ENCODE results near the gene REXO4.

DNA sequence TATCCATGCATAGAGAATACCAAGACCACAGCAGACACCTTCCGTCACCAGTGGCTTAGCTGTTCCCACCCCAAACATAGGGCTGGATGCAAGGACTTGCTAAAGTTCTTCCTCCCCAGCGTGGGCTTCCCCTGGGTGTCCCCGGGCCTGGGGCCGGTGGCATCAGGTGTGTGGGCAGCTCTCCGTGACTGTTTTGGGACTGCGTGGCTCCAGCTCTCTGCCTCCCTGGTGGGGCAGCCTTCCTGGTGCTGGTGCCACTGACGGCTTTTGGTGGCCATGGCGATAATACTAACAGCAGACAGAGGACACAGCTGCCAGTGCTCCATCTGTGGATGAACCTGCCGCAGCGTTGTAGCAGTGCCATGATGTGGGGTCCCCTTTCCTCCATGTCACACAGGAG lies 46.8 kb upstream of the REXO4 start:
- TF ChIP-seq, protein P1, sequence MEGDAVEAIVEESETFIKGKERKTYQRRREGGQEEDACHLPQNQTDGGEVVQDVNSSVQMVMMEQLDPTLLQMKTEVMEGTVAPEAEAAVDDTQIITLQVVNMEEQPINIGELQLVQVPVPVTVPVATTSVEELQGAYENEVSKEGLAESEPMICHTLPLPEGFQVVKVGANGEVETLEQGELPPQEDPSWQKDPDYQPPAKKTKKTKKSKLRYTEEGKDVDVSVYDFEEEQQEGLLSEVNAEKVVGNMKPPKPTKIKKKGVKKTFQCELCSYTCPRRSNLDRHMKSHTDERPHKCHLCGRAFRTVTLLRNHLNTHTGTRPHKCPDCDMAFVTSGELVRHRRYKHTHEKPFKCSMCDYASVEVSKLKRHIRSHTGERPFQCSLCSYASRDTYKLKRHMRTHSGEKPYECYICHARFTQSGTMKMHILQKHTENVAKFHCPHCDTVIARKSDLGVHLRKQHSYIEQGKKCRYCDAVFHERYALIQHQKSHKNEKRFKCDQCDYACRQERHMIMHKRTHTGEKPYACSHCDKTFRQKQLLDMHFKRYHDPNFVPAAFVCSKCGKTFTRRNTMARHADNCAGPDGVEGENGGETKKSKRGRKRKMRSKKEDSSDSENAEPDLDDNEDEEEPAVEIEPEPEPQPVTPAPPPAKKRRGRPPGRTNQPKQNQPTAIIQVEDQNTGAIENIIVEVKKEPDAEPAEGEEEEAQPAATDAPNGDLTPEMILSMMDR (IDR thresholded peaks at IDR 0.05; ENCODE audit: insufficient read depth, low read depth, low read length) = no peak
- TF ChIP-seq EZH2 (IDR thresholded peaks at IDR 0.05; ENCODE audit: insufficient read depth, low read length) = no peak

Data from astrocyte (in vitro differentiated cells and primary cell).